GM12891 (cell line): ENCODE data around the gene RMI1.

Experiments used
- POLR2A ChIP-seq: IDR thresholded peaks from 2 replicates; pipeline ENCODE4 v1.6.1; 2011; ENCODE audit warnings: low read depth, low read length, control low read depth
- POLR2AphosphoS5 ChIP-seq: IDR thresholded peaks from 2 replicates; pipeline ENCODE4 v1.6.1; 2011; ENCODE audit warnings: low read depth, low read length, control low read depth
- TAF1 ChIP-seq: IDR thresholded peaks from 2 replicates; pipeline ENCODE4 v1.6.1; 2011; ENCODE audit warnings: low read depth, low read length, control low read depth

GRCh38 chr9:83956086-83956435, 24.5 kb upstream of the RMI1 start:
- TF ChIP-seq POLR2A (no peak), POLR2AphosphoS5 (no peak; the same call in 1 of the 2 replicates), TAF1 (peak; percentile 31; the same call in 1 of the 2 replicates)
